GM23338 (cell line): ENCODE measurements around the gene MEPE. TPM values are rescaled to one million over a fixed set of nuclear protein-coding genes. Genes with fewer than 3 reads are reported as not detected.

Experiments
- ATAC-seq: fragments of 200-7000 bp; cut with Tn5 transposase; 3 replicates; pipeline ENCODE4 v1.9.1; 2020
- DNase-seq: peaks from one replicate; pipeline ENCODE4 v3.0.0-alpha.2; 2015; ENCODE audit warnings: low spot score
- H2AFZ ChIP-seq: fragments of 200-600 bp; sonication (generic); 2 replicates; pipeline ENCODE4 v1.8.0; 2016; ENCODE audit warnings: antibody characterized with exemption, mild to moderate bottlenecking, moderate library complexity
- H3F3A ChIP-seq: fragments of 200-600 bp; sonication (generic); replicated peaks from 2 replicates; pipeline ENCODE4 v1.8.0; 2017; ENCODE audit warnings: antibody characterized with exemption, mixed run types, low read depth
- H3K27ac ChIP-seq: fragments of 200-600 bp; sonication (generic); 2 replicates; pipeline ENCODE4 v1.6.1; 2016; ENCODE audit warnings: low read depth
- H3K27me3 ChIP-seq: fragments of 200-600 bp; sonication (generic); 2 replicates; pipeline ENCODE4 v1.8.0; 2016; ENCODE audit warnings: mild to moderate bottlenecking, mixed run types, moderate library complexity; ENCODE audit not compliant: insufficient read depth
- H3K36me3 ChIP-seq: fragments of 200-600 bp; sonication (generic); 2 replicates; pipeline ENCODE4 v1.8.0; 2016; ENCODE audit warnings: mild to moderate bottlenecking; ENCODE audit not compliant: insufficient read depth
- H3K4me1 ChIP-seq: fragments of 200-600 bp; sonication (generic); 2 replicates; pipeline ENCODE4 v1.8.0; 2016; ENCODE audit warnings: mild to moderate bottlenecking, moderate library complexity; ENCODE audit not compliant: insufficient read depth
- H3K4me2 ChIP-seq: fragments of 200-600 bp; sonication (generic); 2 replicates; pipeline ENCODE4 v1.7.1; 2017; ENCODE audit warnings: mixed run types
- H3K4me3 ChIP-seq: fragments of 200-600 bp; sonication (generic); 2 replicates; pipeline ENCODE4 v1.6.1; 2016; ENCODE audit warnings: mixed run types
- H3K79me2 ChIP-seq: fragments of 200-600 bp; sonication (generic); replicated peaks from 2 replicates; pipeline ENCODE4 v1.8.0; 2017; ENCODE audit warnings: mild to moderate bottlenecking; ENCODE audit not compliant: insufficient read depth
- H3K9me2 ChIP-seq: fragments of 200-600 bp; sonication (generic); 2 replicates; pipeline ENCODE4 v1.8.0; 2017; ENCODE audit not compliant: insufficient read depth
- H4K20me1 ChIP-seq: fragments of 200-600 bp; sonication (generic); replicated peaks from 2 replicates; pipeline ENCODE4 v1.8.0; 2017; ENCODE audit warnings: mild to moderate bottlenecking; ENCODE audit not compliant: insufficient read depth
- H3K27ac Mint-ChIP-seq: 2 replicates; pipeline ENCODE4 v1.8.0; 2020; ENCODE audit warnings: inconsistent platforms, mild to moderate bottlenecking, moderate library complexity, mixed read lengths
- H3K27me3 Mint-ChIP-seq: 3 replicates; pipeline ENCODE4 v1.8.0; 2022; ENCODE audit warnings: low read depth, mild to moderate bottlenecking, moderate library complexity, mixed read lengths, inconsistent platforms; ENCODE audit not compliant: insufficient read depth, poor library complexity
- H3K36me3 Mint-ChIP-seq: 3 replicates; pipeline ENCODE4 v1.8.0; 2021; ENCODE audit warnings: low read depth, mild to moderate bottlenecking, inconsistent platforms, moderate library complexity, mixed read lengths
- H3K4me1 Mint-ChIP-seq: 3 replicates; pipeline ENCODE4 v1.8.0; 2020; ENCODE audit warnings: mild to moderate bottlenecking, inconsistent platforms, mixed read lengths
- H3K4me3 Mint-ChIP-seq: 3 replicates; pipeline ENCODE4 v1.8.0; 2021; ENCODE audit warnings: moderate library complexity, mild to moderate bottlenecking, inconsistent platforms, mixed read lengths
- H3K9me3 Mint-ChIP-seq: 3 replicates; pipeline ENCODE4 v1.8.0; 2020; ENCODE audit warnings: moderate library complexity, mild to moderate bottlenecking, inconsistent platforms, mixed read lengths
- EZH2 ChIP-seq: fragments of 200-600 bp; sonication (generic); IDR thresholded peaks from one replicate; pipeline ENCODE4 v1.8.0; 2017; ENCODE audit warnings: antibody characterized with exemption, mild to moderate bottlenecking, low read depth; ENCODE audit not compliant: unreplicated experiment
- EZH2phosphoT487 ChIP-seq: fragments of 200-600 bp; sonication (generic); IDR thresholded peaks from one replicate; pipeline ENCODE4 v1.8.1; 2018; ENCODE audit warnings: antibody characterized with exemption; ENCODE audit not compliant: unreplicated experiment
- JUNB ChIP-seq: IDR thresholded peaks from one replicate; pipeline ENCODE4 v1.6.1; 2016; ENCODE audit warnings: antibody characterized with exemption; ENCODE audit not compliant: unreplicated experiment
- NANOG ChIP-seq: IDR thresholded peaks from 2 replicates; pipeline ENCODE4 v1.6.1; 2016; ENCODE audit warnings: antibody characterized with exemption, borderline replicate concordance
- POLR2AphosphoS5 ChIP-seq: IDR thresholded peaks from 2 replicates; pipeline ENCODE4 v1.6.1; 2016; ENCODE audit warnings: antibody characterized with exemption, low read depth
- STAT1 ChIP-seq: IDR thresholded peaks from one replicate; pipeline ENCODE4 v1.6.1; 2016; ENCODE audit warnings: antibody characterized with exemption; ENCODE audit not compliant: unreplicated experiment
- ZNF114 ChIP-seq: fragments of 250-450 bp; sonication (Bioruptor Pico); IDR thresholded peaks from 2 replicates; pipeline ENCODE4 v1.5.0; 2020; ENCODE audit warnings: mild to moderate bottlenecking, moderate library complexity
- polyA plus RNA-seq: library from polyadenylated mRNA; unstranded; fragments of >200 nt; fragmentation: Nextera tagmentation; extraction: Ambion mirVana; gene quantifications from 2 replicates; pipeline ENCODE4 v1.2.1, GENCODE V29; 2016
- total RNA-seq: library from RNA; depleted of rRNA; stranded (reverse); fragments of >200 nt; shearing (Covaris generic); gene quantifications from 2 replicates; pipeline ENCODE4 v1.2.3, GENCODE V29; 2014
- TF ChIP-seq, protein P1 (sequence below), 2 experiments: fragments of 200-600 bp in 1 of 2; sonication (generic) in 1 of 2; conservative IDR thresholded peaks; 2 replicates each; pipeline versions ENCODE4 v1.5.1 to v1.6.1; 2016 to 2017; ENCODE audit warnings: antibody characterized with exemption in 2 of 2, low read depth in 2 of 2, mild to moderate bottlenecking in 2 of 2, moderate library complexity in 1 of 2
- TF ChIP-seq, protein P2 (sequence below): fragments of 250-450 bp; sonication (Bioruptor Pico); IDR thresholded peaks from 2 replicates; pipeline ENCODE4 v1.5.0; 2020; ENCODE audit warnings: mild to moderate bottlenecking, moderate library complexity
- TF ChIP-seq, protein P3 (sequence below): IDR thresholded peaks from 2 replicates; pipeline ENCODE4 v1.6.1; 2016; ENCODE audit warnings: antibody characterized with exemption

The MEPE gene
- total and polyA plus RNA-seq, 2 experiments from 2014 or later = not detected

DNA sequence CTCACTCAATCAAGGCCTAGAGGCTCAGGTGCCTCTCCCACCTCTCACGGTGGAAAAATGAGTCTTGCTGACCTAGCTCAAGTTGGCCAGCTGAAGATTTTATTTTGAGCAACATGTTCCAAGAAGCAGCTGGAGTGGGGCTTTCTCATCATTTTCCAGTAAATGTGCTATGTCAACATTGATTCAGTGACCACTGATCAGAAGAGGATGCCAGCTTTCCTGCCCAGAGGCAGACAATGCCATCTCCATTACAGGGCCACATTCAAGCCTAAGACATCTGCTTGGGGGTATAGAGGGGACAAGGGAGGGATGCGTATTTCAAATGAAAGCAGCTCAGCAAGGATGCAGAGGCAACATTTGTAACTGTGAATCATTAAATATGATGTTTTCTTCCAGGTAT lies 3.0 kb downstream of the MEPE start:
- Histone ChIP-seq H3K79me2 (no peaks in the 10 kb centered on the region), H2AFZ (no peak overlapping the region), H3K4me3 (no peak overlapping the region), H3K4me2 (no peak overlapping the region), H3K27me3 (no peaks in the 10 kb centered on the region), H4K20me1 (no peaks in the 10 kb centered on the region), H3K36me3 (no peaks in the 10 kb centered on the region), H3F3A (0 out of 2 replicates have a peak, but pooled peaks cover 4% of the 10 kb centered on the region), H3K4me1 (no peaks in the 10 kb centered on the region), H3K9me2 (no peaks in the 10 kb centered on the region), H3K27ac (no peak overlapping the region)
- H3K27ac Mint-ChIP-seq = no peak overlapping the region
- peaks cover 23% of the 10 kb centered on the region for H3K4me1 Mint-ChIP-seq
- no peaks in the 10 kb centered on the region for H3K9me3 Mint-ChIP-seq
- no peaks in the 10 kb centered on the region for H3K36me3 Mint-ChIP-seq
- H3K4me3 Mint-ChIP-seq = no peak overlapping the region
- H3K27me3 Mint-ChIP-seq = peaks cover 6% of the 10 kb centered on the region
- no peak for ATAC-seq
- no peak for DNase-seq
- TF ChIP-seq EZH2phosphoT487 (no peak), POLR2AphosphoS5 (no peak), NANOG (no peak), STAT1 (no peak), ZNF114 (CRISPR knock-in tag) (no peak), EZH2 (no peak), JUNB (no peak)
- TF ChIP-seq, protein P1, sequence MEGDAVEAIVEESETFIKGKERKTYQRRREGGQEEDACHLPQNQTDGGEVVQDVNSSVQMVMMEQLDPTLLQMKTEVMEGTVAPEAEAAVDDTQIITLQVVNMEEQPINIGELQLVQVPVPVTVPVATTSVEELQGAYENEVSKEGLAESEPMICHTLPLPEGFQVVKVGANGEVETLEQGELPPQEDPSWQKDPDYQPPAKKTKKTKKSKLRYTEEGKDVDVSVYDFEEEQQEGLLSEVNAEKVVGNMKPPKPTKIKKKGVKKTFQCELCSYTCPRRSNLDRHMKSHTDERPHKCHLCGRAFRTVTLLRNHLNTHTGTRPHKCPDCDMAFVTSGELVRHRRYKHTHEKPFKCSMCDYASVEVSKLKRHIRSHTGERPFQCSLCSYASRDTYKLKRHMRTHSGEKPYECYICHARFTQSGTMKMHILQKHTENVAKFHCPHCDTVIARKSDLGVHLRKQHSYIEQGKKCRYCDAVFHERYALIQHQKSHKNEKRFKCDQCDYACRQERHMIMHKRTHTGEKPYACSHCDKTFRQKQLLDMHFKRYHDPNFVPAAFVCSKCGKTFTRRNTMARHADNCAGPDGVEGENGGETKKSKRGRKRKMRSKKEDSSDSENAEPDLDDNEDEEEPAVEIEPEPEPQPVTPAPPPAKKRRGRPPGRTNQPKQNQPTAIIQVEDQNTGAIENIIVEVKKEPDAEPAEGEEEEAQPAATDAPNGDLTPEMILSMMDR (conservative IDR thresholded peaks at IDR 0.05; ENCODE audit: low read depth in 2 of 2) = no peak
- TF ChIP-seq, protein P2, sequence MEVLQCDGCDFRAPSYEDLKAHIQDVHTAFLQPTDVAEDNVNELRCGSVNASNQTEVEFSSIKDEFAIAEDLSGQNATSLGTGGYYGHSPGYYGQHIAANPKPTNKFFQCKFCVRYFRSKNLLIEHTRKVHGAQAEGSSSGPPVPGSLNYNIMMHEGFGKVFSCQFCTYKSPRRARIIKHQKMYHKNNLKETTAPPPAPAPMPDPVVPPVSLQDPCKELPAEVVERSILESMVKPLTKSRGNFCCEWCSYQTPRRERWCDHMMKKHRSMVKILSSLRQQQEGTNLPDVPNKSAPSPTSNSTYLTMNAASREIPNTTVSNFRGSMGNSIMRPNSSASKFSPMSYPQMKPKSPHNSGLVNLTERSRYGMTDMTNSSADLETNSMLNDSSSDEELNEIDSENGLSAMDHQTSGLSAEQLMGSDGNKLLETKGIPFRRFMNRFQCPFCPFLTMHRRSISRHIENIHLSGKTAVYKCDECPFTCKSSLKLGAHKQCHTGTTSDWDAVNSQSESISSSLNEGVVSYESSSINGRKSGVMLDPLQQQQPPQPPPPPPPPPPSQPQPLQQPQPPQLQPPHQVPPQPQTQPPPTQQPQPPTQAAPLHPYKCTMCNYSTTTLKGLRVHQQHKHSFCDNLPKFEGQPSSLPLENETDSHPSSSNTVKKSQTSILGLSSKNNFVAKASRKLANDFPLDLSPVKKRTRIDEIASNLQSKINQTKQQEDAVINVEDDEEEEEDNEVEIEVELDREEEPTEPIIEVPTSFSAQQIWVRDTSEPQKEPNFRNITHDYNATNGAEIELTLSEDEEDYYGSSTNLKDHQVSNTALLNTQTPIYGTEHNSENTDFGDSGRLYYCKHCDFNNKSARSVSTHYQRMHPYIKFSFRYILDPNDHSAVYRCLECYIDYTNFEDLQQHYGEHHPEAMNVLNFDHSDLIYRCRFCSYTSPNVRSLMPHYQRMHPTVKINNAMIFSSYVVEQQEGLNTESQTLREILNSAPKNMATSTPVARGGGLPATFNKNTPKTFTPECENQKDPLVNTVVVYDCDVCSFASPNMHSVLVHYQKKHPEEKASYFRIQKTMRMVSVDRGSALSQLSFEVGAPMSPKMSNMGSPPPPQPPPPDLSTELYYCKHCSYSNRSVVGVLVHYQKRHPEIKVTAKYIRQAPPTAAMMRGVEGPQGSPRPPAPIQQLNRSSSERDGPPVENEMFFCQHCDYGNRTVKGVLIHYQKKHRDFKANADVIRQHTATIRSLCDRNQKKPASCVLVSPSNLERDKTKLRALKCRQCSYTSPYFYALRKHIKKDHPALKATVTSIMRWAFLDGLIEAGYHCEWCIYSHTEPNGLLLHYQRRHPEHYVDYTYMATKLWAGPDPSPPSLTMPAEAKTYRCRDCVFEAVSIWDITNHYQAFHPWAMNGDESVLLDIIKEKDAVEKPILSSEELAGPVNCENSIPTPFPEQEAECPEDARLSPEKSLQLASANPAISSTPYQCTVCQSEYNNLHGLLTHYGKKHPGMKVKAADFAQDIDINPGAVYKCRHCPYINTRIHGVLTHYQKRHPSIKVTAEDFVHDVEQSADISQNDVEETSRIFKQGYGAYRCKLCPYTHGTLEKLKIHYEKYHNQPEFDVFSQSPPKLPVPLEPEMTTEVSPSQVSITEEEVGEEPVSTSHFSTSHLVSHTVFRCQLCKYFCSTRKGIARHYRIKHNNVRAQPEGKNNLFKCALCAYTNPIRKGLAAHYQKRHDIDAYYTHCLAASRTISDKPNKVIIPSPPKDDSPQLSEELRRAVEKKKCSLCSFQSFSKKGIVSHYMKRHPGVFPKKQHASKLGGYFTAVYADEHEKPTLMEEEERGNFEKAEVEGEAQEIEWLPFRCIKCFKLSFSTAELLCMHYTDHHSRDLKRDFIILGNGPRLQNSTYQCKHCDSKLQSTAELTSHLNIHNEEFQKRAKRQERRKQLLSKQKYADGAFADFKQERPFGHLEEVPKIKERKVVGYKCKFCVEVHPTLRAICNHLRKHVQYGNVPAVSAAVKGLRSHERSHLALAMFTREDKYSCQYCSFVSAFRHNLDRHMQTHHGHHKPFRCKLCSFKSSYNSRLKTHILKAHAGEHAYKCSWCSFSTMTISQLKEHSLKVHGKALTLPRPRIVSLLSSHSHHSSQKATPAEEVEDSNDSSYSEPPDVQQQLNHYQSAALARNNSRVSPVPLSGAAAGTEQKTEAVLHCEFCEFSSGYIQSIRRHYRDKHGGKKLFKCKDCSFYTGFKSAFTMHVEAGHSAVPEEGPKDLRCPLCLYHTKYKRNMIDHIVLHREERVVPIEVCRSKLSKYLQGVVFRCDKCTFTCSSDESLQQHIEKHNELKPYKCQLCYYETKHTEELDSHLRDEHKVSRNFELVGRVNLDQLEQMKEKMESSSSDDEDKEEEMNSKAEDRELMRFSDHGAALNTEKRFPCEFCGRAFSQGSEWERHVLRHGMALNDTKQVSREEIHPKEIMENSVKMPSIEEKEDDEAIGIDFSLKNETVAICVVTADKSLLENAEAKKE = no peak
- TF ChIP-seq, protein P3, sequence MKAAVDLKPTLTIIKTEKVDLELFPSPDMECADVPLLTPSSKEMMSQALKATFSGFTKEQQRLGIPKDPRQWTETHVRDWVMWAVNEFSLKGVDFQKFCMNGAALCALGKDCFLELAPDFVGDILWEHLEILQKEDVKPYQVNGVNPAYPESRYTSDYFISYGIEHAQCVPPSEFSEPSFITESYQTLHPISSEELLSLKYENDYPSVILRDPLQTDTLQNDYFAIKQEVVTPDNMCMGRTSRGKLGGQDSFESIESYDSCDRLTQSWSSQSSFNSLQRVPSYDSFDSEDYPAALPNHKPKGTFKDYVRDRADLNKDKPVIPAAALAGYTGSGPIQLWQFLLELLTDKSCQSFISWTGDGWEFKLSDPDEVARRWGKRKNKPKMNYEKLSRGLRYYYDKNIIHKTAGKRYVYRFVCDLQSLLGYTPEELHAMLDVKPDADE = no peak
